KOPT-K1 (cell line): Measurements from ENCODE around the gene TRMO.

Experiments
- H3K27ac ChIP-seq: fragments of 200-600 bp; sonication (generic); 2 replicates; pipeline ENCODE4 v1.5.1; 2016; ENCODE audit warnings: antibody characterized with exemption, mild to moderate bottlenecking, low read depth, low read length; ENCODE audit not compliant: poor library complexity, severe bottlenecking
- H3K36me3 ChIP-seq: fragments of 200-600 bp; sonication (generic); 2 replicates; pipeline ENCODE4 v1.5.1; 2017; ENCODE audit warnings: antibody characterized with exemption, mild to moderate bottlenecking, low read length, moderate library complexity; ENCODE audit not compliant: insufficient read depth
- H3K9me3 ChIP-seq: fragments of 200-600 bp; sonication (generic); 2 replicates; pipeline ENCODE4 v1.5.1; 2017; ENCODE audit warnings: antibody characterized with exemption, low read length, mild to moderate bottlenecking; ENCODE audit not compliant: insufficient read depth, poor library complexity, severe bottlenecking

Gene TRMO

GRCh38 chr9:97866300-97866699 is 56.0 kb downstream of the TRMO start:
- no peak overlapping the region for H3K27ac ChIP-seq
- peaks cover 23% of the 10 kb centered on the region for H3K9me3 ChIP-seq
- no peaks in the 10 kb centered on the region for H3K36me3 ChIP-seq

GRCh38 chr9:97864396-97864795 is 57.9 kb downstream of the TRMO start:
- no peak overlapping the region for H3K27ac ChIP-seq
- no peaks in the 10 kb centered on the region for H3K36me3 ChIP-seq
- H3K9me3 ChIP-seq = peaks cover 23% of the 10 kb centered on the region

GRCh38 chr9:97863314-97863713 is 59.0 kb downstream of the TRMO start:
- no peaks in the 10 kb centered on the region for H3K36me3 ChIP-seq
- H3K27ac ChIP-seq = no peak overlapping the region
- peaks cover 19% of the 10 kb centered on the region for H3K9me3 ChIP-seq

DNA sequence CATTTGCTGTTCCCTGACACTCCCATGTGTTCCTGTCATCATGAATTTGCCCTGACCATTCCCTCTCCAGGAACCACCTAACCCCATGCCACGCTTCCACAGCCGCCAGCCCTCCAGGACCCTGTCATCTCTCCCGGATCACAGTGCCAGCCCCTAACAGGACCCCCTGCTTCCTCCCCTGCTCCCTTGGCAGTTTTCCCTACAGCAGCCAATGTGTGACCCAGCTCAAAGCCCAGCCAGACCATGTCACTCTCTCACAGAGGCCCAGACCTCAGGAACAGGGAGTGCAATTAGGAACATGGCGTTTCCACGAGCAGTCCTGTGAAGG is 61.2 kb downstream of the TRMO start:
- peaks cover 10% of the 10 kb centered on the region for H3K9me3 ChIP-seq
- H3K27ac ChIP-seq = no peak overlapping the region
- H3K36me3 ChIP-seq = no peaks in the 10 kb centered on the region

DNA sequence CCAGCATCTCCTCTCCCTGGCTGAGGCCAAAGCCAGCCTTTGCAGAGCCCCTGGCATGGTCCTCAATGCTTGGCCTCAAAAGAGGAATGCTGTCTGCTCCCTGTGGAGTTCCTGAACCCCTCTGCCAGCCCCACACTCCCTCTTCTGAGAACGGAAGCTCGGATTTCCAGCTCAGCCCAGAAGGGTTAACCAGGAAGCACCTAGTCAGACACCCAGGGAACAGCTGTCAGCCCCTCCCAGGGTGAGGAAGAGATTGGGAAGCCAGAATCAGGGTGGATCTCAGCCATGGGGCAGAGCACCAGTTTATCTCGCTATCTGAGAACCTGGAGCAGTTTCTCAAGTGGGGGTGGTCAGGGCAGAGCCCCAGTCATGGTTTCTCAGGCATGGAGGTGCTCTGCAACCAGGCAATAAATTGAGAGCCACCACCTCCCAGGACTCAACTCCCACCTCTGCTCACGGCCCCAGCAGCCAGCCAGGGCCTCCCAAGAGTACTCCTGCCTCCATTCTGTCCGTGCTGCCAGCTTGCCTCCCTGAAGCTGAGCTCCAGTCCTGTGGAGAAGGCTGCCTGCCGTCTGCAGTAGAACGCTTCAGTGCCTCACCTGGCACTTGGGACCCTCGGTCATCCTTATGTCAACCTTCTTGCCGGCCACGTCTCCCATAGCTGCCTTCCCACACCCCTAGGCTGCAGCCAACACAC is 61.7 kb downstream of the TRMO start:
- H3K9me3 ChIP-seq = peaks cover 5% of the 10 kb centered on the region
- no peaks in the 10 kb centered on the region for H3K36me3 ChIP-seq
- H3K27ac ChIP-seq = no peak overlapping the region

GRCh38 chr9:97859346-97859745 is 63.0 kb downstream of the TRMO start:
- no peak overlapping the region for H3K27ac ChIP-seq
- H3K36me3 ChIP-seq = no peaks in the 10 kb centered on the region
- peaks cover 13% of the 10 kb centered on the region for H3K9me3 ChIP-seq

GRCh38 chr9:97858826-97859225 is 63.5 kb downstream of the TRMO start:
- H3K36me3 ChIP-seq = no peaks in the 10 kb centered on the region

GRCh38 chr9:97858393-97858713 is 63.9 kb downstream of the TRMO start:
- H3K36me3 ChIP-seq = no peaks in the 10 kb centered on the region
- no peak overlapping the region for H3K27ac ChIP-seq
- peaks cover 16% of the 10 kb centered on the region for H3K9me3 ChIP-seq

More at GRCh38 chr9:97858826-97859225, 63.5 kb downstream of the TRMO start:
- Histone ChIP-seq H3K27ac (no peak overlapping the region), H3K9me3 (peaks cover 13% of the 10 kb centered on the region)

GRCh38 chr9:97857606-97858392 is 64.5 kb downstream of the TRMO start:
- Histone ChIP-seq H3K9me3 (peaks cover 19% of the 10 kb centered on the region), H3K36me3 (no peaks in the 10 kb centered on the region)

DNA sequence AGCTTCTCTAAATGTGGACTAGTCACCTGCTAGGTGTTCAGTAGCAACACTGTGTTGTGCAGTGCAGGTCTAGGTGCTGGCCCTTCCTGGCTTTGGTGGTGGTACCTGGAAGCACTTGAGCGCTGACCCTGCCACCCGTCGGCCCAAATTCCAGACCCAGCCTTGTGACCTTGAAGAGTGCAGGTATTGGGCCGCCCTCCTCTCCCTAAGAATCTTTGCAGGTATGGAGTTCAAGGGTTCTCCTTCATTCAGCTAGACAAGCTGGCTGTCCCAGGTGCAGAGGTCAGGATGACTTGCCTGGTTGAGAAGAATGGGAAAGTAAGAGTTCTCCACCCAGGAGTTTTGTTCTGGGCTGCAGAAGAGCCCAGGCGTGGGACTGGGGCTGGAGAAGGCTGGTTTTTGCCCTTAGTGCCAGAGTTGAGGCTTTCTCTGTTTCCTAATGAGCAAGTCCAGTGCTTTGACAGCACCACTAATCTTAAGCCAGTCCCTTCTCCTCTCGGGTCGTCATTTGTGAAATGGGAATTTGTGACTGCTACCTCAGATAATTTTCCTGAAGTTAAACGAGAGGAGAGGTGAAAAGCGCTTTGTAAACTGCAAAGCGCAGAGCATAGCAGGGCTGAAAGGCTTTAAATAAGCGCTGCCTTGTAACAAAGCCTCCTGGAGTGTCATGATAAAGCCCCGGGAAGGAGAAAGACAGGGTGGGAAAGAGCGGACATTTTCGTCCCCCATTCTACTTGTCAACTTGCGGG is 65.3 kb downstream of the TRMO start:
- peaks cover 26% of the 10 kb centered on the region for H3K9me3 ChIP-seq
- H3K27ac ChIP-seq = no peak overlapping the region

More at GRCh38 chr9:97857606-97858392, 64.5 kb downstream of the TRMO start:
- H3K27ac ChIP-seq = no peak overlapping the region

DNA sequence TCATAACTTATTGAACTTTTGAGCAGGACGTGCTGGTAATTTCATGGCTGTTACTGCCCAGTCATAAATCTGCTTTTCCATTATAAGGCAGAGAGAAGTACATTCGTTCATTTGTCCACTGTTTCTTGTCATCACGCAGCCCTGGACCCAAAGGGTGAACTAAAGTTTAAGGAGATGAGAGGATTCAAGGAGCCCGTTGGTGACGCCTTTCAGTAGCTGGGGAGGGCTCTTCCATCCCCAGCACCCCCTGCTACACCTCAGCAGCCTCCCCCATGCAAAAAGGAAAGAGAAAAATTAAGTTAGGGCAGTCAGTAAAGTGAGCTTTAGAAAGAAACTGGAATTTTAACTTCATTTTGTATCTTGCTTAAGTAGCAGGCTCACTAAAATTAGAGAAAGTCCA is 66.4 kb downstream of the TRMO start:
- peaks cover 26% of the 10 kb centered on the region for H3K9me3 ChIP-seq
- no peak overlapping the region for H3K27ac ChIP-seq
- H3K36me3 ChIP-seq = no peaks in the 10 kb centered on the region

More for the DNA sequence above, 65.3 kb downstream of the TRMO start:
- no peaks in the 10 kb centered on the region for H3K36me3 ChIP-seq

- Histone ChIP-seq H3K9me3 (peaks cover 26% of the 10 kb centered on the region), H3K36me3 (no peaks in the 10 kb centered on the region), H3K27ac (no peak overlapping the region)
Measured at GRCh38 chr9:97855486-97855875, 66.8 kb downstream of the TRMO start.

DNA sequence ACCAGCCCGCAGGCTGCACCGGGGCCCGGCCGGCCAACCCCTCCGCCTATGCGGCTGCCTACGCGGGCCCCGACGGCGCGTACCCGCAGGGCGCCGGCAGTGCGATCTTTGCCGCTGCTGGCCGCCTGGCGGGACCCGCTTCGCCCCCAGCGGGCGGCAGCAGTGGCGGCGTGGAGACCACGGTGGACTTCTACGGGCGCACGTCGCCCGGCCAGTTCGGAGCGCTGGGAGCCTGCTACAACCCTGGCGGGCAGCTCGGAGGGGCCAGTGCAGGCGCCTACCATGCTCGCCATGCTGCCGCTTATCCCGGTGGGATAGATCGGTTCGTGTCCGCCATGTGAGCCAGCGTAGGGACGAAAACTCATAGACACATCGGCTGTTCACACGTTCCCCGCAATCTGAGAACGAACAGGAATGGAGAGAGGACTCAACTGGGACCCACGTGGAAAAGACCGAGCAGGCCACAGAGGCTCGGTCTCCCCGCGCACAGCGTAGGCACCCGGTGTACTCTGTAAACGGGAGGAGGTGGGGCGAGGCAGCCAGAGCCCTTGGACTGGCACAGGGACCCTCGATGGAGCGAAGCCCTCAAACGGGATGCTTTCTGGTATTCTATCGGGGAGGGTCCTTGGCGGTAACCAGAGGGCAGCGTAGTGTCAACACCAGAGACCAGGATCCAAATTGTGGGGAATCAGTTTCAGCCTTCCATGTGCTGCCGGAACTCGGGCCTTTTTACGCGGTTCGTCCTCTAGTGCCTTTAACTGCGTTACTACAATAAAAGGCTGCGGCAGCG is 67.4 kb downstream of the TRMO start:
- no peaks in the 10 kb centered on the region for H3K36me3 ChIP-seq
- peaks cover 26% of the 10 kb centered on the region for H3K9me3 ChIP-seq
- H3K27ac ChIP-seq = no peak overlapping the region
